Transverse colon (tissue), 4 donors: Measurements from ENCODE around the gene UBE2V1. TPM values are rescaled to one million over a fixed set of nuclear protein-coding genes. Genes with fewer than 3 reads are reported as not detected.

Experiments used
- DNase-seq: peaks from one replicate; pipeline ENCODE4 v3.0.0-alpha.2; 2019
- H3K27ac ChIP-seq, 4 donors: fragments of 200-600 bp; sonication (generic); 2 replicates each; pipeline ENCODE4 v1.5.1; 2016 to 2018; ENCODE audit warnings: inconsistent platforms in 4 of 4
- H3K27me3 ChIP-seq: fragments of 200-600 bp; sonication (generic); 2 replicates; pipeline ENCODE4 v1.5.1; 2017; ENCODE audit warnings: inconsistent platforms
- H3K36me3 ChIP-seq, 4 donors: fragments of 200-600 bp; sonication (generic); 2 replicates each; pipeline ENCODE4 v1.5.1; 2017 to 2019; ENCODE audit warnings: inconsistent platforms in 4 of 4
- H3K4me1 ChIP-seq, 4 donors: fragments of 200-600 bp; sonication (generic); 2 replicates each; pipeline ENCODE4 v1.5.1; 2017 to 2020; ENCODE audit warnings: inconsistent platforms in 4 of 4
- H3K4me3 ChIP-seq, 4 donors: fragments of 200-600 bp; sonication (generic); 1 replicate in 1 of 4; 2 replicates in 3 of 4; pipeline versions ENCODE4 v1.5.1 to v1.6.1; 2017 to 2019; ENCODE audit warnings: inconsistent platforms in 4 of 4
- H3K9me3 ChIP-seq, 2 donors: fragments of 200-600 bp; sonication (generic); 2 replicates each; pipeline ENCODE4 v1.5.1; 2017 to 2019; ENCODE audit warnings: inconsistent platforms in 2 of 2
- CTCF ChIP-seq, 5 experiments: fragments of 200-600 bp in 3 of 5; fragments of 450-650 bp in 2 of 5; sonication (generic) in 3 of 5; IDR thresholded peaks; 1 replicate in 2 of 5; 2 replicates in 3 of 5; pipeline ENCODE4 v1.5.1; 2016 to 2017; ENCODE audit warnings: antibody characterized with exemption in 5 of 5, inconsistent platforms in 3 of 5, mild to moderate bottlenecking in 2 of 5, moderate library complexity in 1 of 5
- EP300 ChIP-seq: sonication (generic); formaldehyde crosslinking; IDR thresholded peaks from one replicate; pipeline ENCODE4 v1.6.1; 2017; ENCODE audit warnings: antibody characterized with exemption, low read depth
- POLR2A ChIP-seq: fragments of 450-650 bp; IDR thresholded peaks from one replicate; pipeline ENCODE4 v1.6.1; 2016; ENCODE audit warnings: antibody characterized with exemption, mild to moderate bottlenecking, moderate library complexity
- POLR2AphosphoS5 ChIP-seq, 3 donors: sonication (generic); formaldehyde crosslinking; IDR thresholded peaks; one replicate each; pipeline ENCODE4 v1.6.1; 2016; ENCODE audit warnings: antibody characterized with exemption in 3 of 3
- WGBS, 2 donors: methylation state at CpG; one replicate each; pipeline ENCODE4 v1.1.5; 2018; ENCODE audit warnings: low coverage in 1 of 2; 5-methylcytosine and 5-hydroxymethylcytosine counted together
- in situ Hi-C, 4 donors: fragments of 200-750 bp; cut with MboI; loops; one replicate each; pipeline versions ENCODE4 v1.15.0 to v1.15.1; 2017; ENCODE audit warnings: low sequenced_read_pairs in 3 of 4, low pct_ligation_motif_present in 1 of 4, low pct_unique_long_range_greater_than_20kb in 1 of 4
- intact Hi-C: fragments of 100-400 bp; cut with DNase I; formaldehyde crosslinking; loops from one replicate; pipeline ENCODE4 v1.15.1; 2023; ENCODE audit warnings: low total_unique reads
- total RNA-seq, 4 donors: library from RNA; depleted of rRNA; stranded (reverse); fragments of >200 nt; gene quantifications; one replicate each; pipeline ENCODE4 v1.1.0, GENCODE V29; 2016

Gene UBE2V1
- total RNA-seq, 4 donors from 2014 or later = 23.7 to 104 (median 62.8) TPM

- no peaks in the 10 kb centered on the region for H3K36me3 ChIP-seq
- DNase-seq = no peak
- H3K27me3 ChIP-seq = no peaks in the 10 kb centered on the region
- H3K9me3 ChIP-seq = no peaks in the 10 kb centered on the region
- no peak overlapping the region for H3K4me3 ChIP-seq
- peaks cover 2 to 13% (median 7%) of the 10 kb centered on the region in 4 donors for H3K4me1 ChIP-seq
- intact Hi-C loops (no loop called here), in situ Hi-C loops (no loop called here)
- H3K27ac ChIP-seq = no peak overlapping the region
- 38% methylated on average over 3 of the region's 10 CpGs; no CpG with 5 or more reads in 1 of the 2 donors for WGBS, 2 donors
- TF ChIP-seq CTCF (IDR thresholded peaks at IDR 0.05) (no peak), POLR2AphosphoS5 (IDR thresholded peaks at IDR 0.05) (no peak), POLR2A (no peak), EP300 (no peak)
Observed at GRCh38 chr20:50038574-50038991, 74.4 kb downstream of the UBE2V1 start.

GRCh38 chr20:50038169-50038568 lies 74.8 kb downstream of the UBE2V1 start:
- H3K27ac ChIP-seq = no peak overlapping the region
- intact Hi-C loops = no loop called here
- WGBS, 2 donors = 40 to 53% methylated on average over 1 to 6 of the region's 6 CpGs
- H3K36me3 ChIP-seq = no peaks in the 10 kb centered on the region
- no peaks in the 10 kb centered on the region for H3K27me3 ChIP-seq
- in situ Hi-C loops = no loop called here
- peaks cover 4 to 17% (median 9%) of the 10 kb centered on the region in 4 donors for H3K4me1 ChIP-seq
- H3K4me3 ChIP-seq = no peak overlapping the region
- no peaks in the 10 kb centered on the region for H3K9me3 ChIP-seq
- TF ChIP-seq POLR2A (no peak), EP300 (no peak), CTCF (IDR thresholded peaks at IDR 0.05) (no peak), POLR2AphosphoS5 (IDR thresholded peaks at IDR 0.05) (no peak)
- no peak for DNase-seq

GRCh38 chr20:50037575-50037974 lies 75.4 kb downstream of the UBE2V1 start:
- Histone ChIP-seq H3K9me3 (no peaks in the 10 kb centered on the region), H3K27me3 (no peaks in the 10 kb centered on the region), H3K27ac (no peak overlapping the region), H3K4me1 (peaks cover 4 to 18% (median 9%) of the 10 kb centered on the region in 4 donors), H3K4me3 (no peak overlapping the region), H3K36me3 (no peaks in the 10 kb centered on the region)
- no peak for DNase-seq
- WGBS, 2 donors = 88 to 92% methylated on average over 4 to 7 of the region's 7 CpGs
- in situ Hi-C loops = no loop called here
- TF ChIP-seq POLR2AphosphoS5 (IDR thresholded peaks at IDR 0.05) (no peak), EP300 (no peak), POLR2A (no peak), CTCF (IDR thresholded peaks at IDR 0.05) (no peak)
- intact Hi-C loops = no loop called here

GRCh38 chr20:50037123-50037522 lies 75.8 kb downstream of the UBE2V1 start:
- no peak overlapping the region for H3K27ac ChIP-seq
- no peak for TF ChIP-seq EP300
- no peak for TF ChIP-seq POLR2A
- TF ChIP-seq POLR2AphosphoS5 (IDR thresholded peaks at IDR 0.05) = no peak
- TF ChIP-seq CTCF (IDR thresholded peaks at IDR 0.05) = no peak
- no peak for DNase-seq

More at GRCh38 chr20:50037123-50037522, 75.8 kb downstream of the UBE2V1 start:
- in situ Hi-C loops = no loop called here
- peaks cover 4 to 18% (median 9%) of the 10 kb centered on the region in 4 donors for H3K4me1 ChIP-seq
- H3K4me3 ChIP-seq = no peak overlapping the region
- no peaks in the 10 kb centered on the region for H3K27me3 ChIP-seq
- 88% methylated on average over 3 of the region's 3 CpGs; no CpG with 5 or more reads in 1 of the 2 donors for WGBS, 2 donors
- no peaks in the 10 kb centered on the region for H3K9me3 ChIP-seq
- no peaks in the 10 kb centered on the region for H3K36me3 ChIP-seq
- intact Hi-C loops = no loop called here
